GM12873 (cell line): ENCODE results near the gene EWSR1.

Experiments
- CTCF ChIP-seq: IDR thresholded peaks from 2 replicates; pipeline ENCODE4 v1.5.1; 2012; ENCODE audit warnings: low read depth, mild to moderate bottlenecking, moderate library complexity, low read length, control low read depth; ENCODE audit not compliant: insufficient read depth; ENCODE audit errors: missing control alignments

The EWSR1 gene

GRCh38 chr22:29263791-29264276 is 4.2 kb upstream of the EWSR1 start:
- no peak for TF ChIP-seq CTCF

DNA sequence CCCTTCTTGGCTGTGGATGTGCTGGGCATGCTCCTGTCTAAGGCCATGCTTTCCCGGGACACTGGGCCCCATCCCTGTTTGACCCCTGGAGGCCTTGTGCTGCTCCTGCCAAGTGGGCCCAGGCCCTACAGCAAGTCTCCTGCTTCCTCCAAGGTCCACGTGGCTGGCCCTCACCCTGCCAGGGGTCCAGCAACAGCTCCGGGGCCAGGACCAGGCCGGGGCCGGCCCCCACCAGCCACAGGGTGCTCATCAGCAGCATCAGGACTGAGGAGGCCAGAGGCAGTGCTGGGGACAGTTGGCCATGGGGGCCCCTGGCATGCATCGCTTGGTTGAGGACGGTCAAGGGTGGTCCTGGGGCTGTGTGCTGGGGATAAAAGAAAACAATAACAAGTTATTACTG is 2.8 kb upstream of the EWSR1 start:
- TF ChIP-seq CTCF: no peak

GRCh38 chr22:29265929-29266328 is 2.1 kb upstream of the EWSR1 start:
- no peak for TF ChIP-seq CTCF

DNA sequence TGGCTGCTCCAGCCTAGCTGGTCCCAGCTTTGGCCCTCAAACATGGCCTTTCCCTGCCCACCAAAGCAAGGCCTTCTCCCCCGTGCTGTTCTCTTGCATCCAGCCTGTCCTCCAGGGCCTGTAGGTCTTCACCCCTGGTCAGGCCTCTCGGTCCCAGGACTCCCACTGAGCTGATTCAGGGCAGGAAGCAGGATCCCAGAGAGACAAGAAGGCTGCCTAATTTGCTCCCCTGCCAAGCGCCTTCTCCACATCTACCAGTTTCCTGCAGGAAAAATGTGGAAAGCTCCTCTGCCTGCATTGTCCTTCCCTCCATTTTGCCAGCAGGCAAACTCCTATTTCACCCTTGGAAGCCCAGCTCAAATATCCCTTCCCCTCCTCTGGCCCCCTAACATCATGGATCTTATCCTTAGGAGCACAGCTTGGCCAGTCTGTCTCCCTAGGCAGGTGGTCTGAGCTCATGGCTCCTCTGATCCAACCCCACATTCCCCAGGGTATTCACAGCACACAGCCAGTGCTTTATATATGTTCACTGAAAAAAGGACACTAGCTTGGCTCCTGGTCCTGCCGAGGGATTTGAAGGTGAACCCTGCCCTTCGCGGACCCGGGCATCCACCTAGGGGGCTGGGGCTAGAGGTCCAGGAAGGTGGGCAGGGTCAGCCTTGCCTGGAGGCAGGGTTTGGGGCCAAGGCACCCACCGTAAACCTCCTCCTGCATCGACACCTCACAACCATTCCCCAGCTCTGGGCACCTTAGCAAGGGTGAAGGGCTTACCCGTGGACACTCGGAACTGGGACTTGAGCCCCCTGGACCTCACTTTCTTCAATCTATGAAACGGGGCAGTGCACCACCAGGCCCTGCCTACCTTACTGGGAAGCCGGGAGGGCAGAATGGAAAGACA is 1.3 kb upstream of the EWSR1 start:
- TF ChIP-seq CTCF: no peak

GRCh38 chr22:29267462-29267857 is 608 bp upstream of the EWSR1 start:
- TF ChIP-seq CTCF: no peak

DNA sequence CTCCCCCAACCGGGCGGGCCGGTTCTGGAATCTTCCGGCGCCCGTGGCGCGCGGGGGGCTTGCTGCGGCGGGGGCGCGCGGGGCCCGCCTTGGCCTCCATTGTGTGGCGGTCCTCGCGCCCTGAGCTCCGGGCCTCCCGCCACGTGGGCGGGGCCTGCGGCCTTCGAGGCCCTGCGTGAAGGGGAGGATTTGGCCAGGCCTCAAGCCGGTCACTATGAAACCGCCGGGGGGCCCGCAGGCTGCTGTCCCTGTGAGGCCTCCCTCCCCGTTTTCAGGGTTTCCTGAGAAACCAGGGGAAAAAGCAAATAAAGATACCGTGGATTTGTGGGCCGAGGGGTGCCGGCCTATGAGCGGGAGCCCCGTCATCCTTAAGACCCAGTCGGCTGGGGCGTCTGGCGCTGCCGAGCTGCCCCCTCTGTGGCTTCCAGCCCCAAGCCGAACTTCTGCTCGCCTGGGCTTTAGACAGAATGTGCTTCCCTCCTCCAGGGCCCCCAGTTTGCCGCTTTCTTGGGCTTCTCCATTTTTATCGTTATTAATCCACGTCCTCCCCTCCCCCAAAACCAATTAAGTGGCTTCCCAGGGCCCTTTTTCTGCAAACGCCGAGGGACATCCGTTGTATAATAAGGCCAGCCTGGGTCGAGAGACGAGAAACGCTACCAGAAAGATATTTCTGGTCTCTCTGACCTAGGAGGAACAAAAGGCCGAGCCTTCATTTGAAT is 602 bp downstream of the EWSR1 start:
- no peak for TF ChIP-seq CTCF

DNA sequence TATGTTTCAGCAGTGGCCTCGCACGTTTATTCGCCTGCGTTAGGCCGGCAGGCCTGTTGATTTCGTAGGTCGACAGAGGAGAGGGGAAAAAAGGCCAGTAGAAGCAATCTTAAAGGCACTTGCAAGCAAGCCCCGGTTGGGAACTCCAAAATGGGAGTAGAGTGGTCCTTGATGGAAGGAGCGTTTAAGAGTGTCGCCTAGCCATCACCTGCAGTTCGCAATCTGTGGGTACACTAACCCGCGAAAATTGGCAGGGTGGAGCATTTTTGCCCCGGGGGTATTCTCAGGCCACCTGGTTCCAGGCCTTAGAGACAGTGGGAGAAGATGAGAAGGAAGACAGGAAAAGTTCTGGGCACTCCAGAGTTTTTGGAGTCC is 1.1 kb downstream of the EWSR1 start:
- no peak for TF ChIP-seq CTCF
